H1 (cell line): ENCODE measurements around the gene SLC37A2. TPM values are rescaled to one million over a fixed set of nuclear protein-coding genes. Genes with fewer than 3 reads are reported as not detected.

ENCODE experiments used
- CTCF ChIA-PET: fragments of 300-600 bp; sonication (Branson Sonifier 250); formaldehyde crosslinking; loops from one replicate; lab custom pipeline; 2021; ENCODE audit not compliant: partially characterized antibody; lab: Charles Lee
- POLR2A ChIA-PET: fragments of 300-600 bp; sonication (Branson Sonifier 250); formaldehyde crosslinking; loops from one replicate; lab custom pipeline; 2021; ENCODE audit warnings: inconsistent platforms; ENCODE audit not compliant: partially characterized antibody; lab: Charles Lee
- DNase-seq, 2 experiments: peaks; one replicate each; pipeline versions ENCODE4 v3.0.0 to v3.0.0-alpha.2; 2010 to 2022; ENCODE audit warnings: low spot score in 2 of 2, low read depth in 1 of 2, mixed read lengths in 1 of 2
- FAIRE-seq: peaks from 2 replicates; lab custom pipeline; 2011; peaks lifted over from hg19 to GRCh38; lab: Jason Lieb, UNC
- H2AFZ ChIP-seq: 2 replicates; pipeline ENCODE4 v1.8.1; 2012; ENCODE audit warnings: low read length, inconsistent platforms
- H2AK5ac ChIP-seq: 2 replicates; pipeline ENCODE4 v1.6.1; 2013; ENCODE audit warnings: low read depth, low read length
- H2BK120ac ChIP-seq: replicated peaks from 2 replicates; pipeline ENCODE3; 2013; ENCODE audit warnings: low read depth, low read length, inconsistent platforms
- H2BK12ac ChIP-seq: 2 replicates; pipeline ENCODE4 v1.6.1; 2013; ENCODE audit warnings: low read depth, low read length
- H2BK15ac ChIP-seq: 2 replicates; pipeline ENCODE4 v1.6.1; 2013; ENCODE audit warnings: low read length
- H2BK20ac ChIP-seq: 2 replicates; pipeline ENCODE4 v1.6.1; 2013; ENCODE audit warnings: low read length
- H2BK5ac ChIP-seq: 2 replicates; pipeline ENCODE4 v1.6.1; 2013; ENCODE audit warnings: low read depth, low read length
- H3K14ac ChIP-seq: 2 replicates; pipeline ENCODE4 v1.6.1; 2013; ENCODE audit warnings: inconsistent platforms; ENCODE audit not compliant: insufficient read length
- H3K18ac ChIP-seq: 2 replicates; pipeline ENCODE4 v1.6.1; 2013; ENCODE audit warnings: low read length; ENCODE audit errors: extremely low read depth
- H3K23ac ChIP-seq: 2 replicates; pipeline ENCODE4 v1.6.1; 2013; ENCODE audit warnings: inconsistent platforms; ENCODE audit not compliant: insufficient read length
- H3K23me2 ChIP-seq: 2 replicates; pipeline ENCODE4 v1.6.1; 2013; ENCODE audit warnings: low read depth, low read length
- H3K27ac ChIP-seq: 2 replicates; pipeline ENCODE4 v1.6.1; 2011; ENCODE audit warnings: low read depth, low read length, inconsistent platforms
- H3K27me3 ChIP-seq, 4 experiments: replicated peaks in 1 of 4; 1 replicate in 1 of 4; 2 replicates in 3 of 4; pipeline versions ENCODE4 v1.6.1 to v1.8.1; 2011 to 2013; ENCODE audit warnings: low read length in 3 of 4, mild to moderate bottlenecking in 3 of 4, inconsistent platforms in 2 of 4, mixed read lengths in 2 of 4, moderate library complexity in 1 of 4; ENCODE audit not compliant: control insufficient read depth in 3 of 4, insufficient read depth in 3 of 4; ENCODE audit errors: extremely low read depth in 1 of 4
- H3K36me3 ChIP-seq, 4 experiments: 2 replicates each; pipeline versions ENCODE4 v1.6.1 to v1.8.1; 2011 to 2013; ENCODE audit warnings: mild to moderate bottlenecking in 4 of 4, low read length in 3 of 4, moderate library complexity in 2 of 4, control low read depth in 1 of 4, inconsistent platforms in 1 of 4; ENCODE audit not compliant: insufficient read depth in 4 of 4, control insufficient read depth in 2 of 4
- H3K4ac ChIP-seq: replicated peaks from 2 replicates; pipeline ENCODE3; 2013; ENCODE audit warnings: low read length, low read depth, mixed read lengths, inconsistent platforms; ENCODE audit not compliant: insufficient read length
- H3K4me1 ChIP-seq, 4 experiments: replicated peaks in 1 of 4; 1 replicate in 1 of 4; 2 replicates in 3 of 4; pipeline versions ENCODE4 v1.6.1 to v1.8.1; 2011 to 2013; ENCODE audit warnings: low read length in 3 of 4, inconsistent platforms in 2 of 4, mixed read lengths in 1 of 4; ENCODE audit not compliant: insufficient read depth in 4 of 4, control insufficient read depth in 3 of 4
- H3K4me2 ChIP-seq, 2 experiments: 2 replicates each; pipeline versions ENCODE4 v1.6.1 to v1.8.1; 2011 to 2013; ENCODE audit warnings: low read depth in 2 of 2, low read length in 2 of 2, control low read depth in 1 of 2, inconsistent platforms in 1 of 2, mild to moderate bottlenecking in 1 of 2; ENCODE audit not compliant: insufficient read depth in 1 of 2
- H3K4me3 ChIP-seq, 4 experiments: fragments of 200-600, 300-600 bp in 1 of 4; sonication (generic), shearing (Covaris generic), sonication (Bioruptor Twin) in 1 of 4; 2 replicates each; pipeline versions ENCODE4 v1.5.1 to v1.8.1; 2011 to 2016; ENCODE audit warnings: low read length in 4 of 4, low read depth in 3 of 4, control low read depth in 2 of 4, inconsistent platforms in 2 of 4, mild to moderate bottlenecking in 2 of 4, mixed read lengths in 1 of 4, moderate library complexity in 1 of 4; ENCODE audit not compliant: insufficient read depth in 2 of 4; ENCODE audit errors: extremely low read depth in 1 of 4
- H3K56ac ChIP-seq: replicated peaks from 2 replicates; pipeline ENCODE3; 2013; ENCODE audit warnings: low read depth, mild to moderate bottlenecking, mixed read lengths, low read length, inconsistent platforms; ENCODE audit not compliant: insufficient read length
- H3K79me1 ChIP-seq: 2 replicates; pipeline ENCODE4 v1.6.1; 2013; ENCODE audit warnings: low read depth, low read length, control low read depth
- H3K79me2 ChIP-seq, 2 experiments: 2 replicates each; pipeline versions ENCODE4 v1.6.1 to v1.8.1; 2012 to 2013; ENCODE audit warnings: low read length in 2 of 2, mild to moderate bottlenecking in 2 of 2, inconsistent platforms in 1 of 2; ENCODE audit not compliant: insufficient read depth in 2 of 2, control insufficient read depth in 1 of 2
- H3K9ac ChIP-seq, 4 experiments: replicated peaks in 1 of 4; 1 replicate in 1 of 4; 2 replicates in 3 of 4; pipeline versions ENCODE4 v1.6.1 to v1.8.1; 2011 to 2013; ENCODE audit warnings: low read depth in 3 of 4, low read length in 3 of 4, control low read depth in 2 of 4, mild to moderate bottlenecking in 2 of 4, moderate library complexity in 2 of 4, inconsistent platforms in 1 of 4; ENCODE audit errors: extremely low read depth in 1 of 4
- H3K9me3 ChIP-seq, 2 experiments: 2 replicates each; pipeline versions ENCODE4 v1.6.1 to v1.8.1; 2012 to 2013; ENCODE audit warnings: mild to moderate bottlenecking in 2 of 2, moderate library complexity in 2 of 2, control low read depth in 1 of 2, inconsistent platforms in 1 of 2, low read depth in 1 of 2, low read length in 1 of 2, mixed read lengths in 1 of 2; ENCODE audit not compliant: insufficient read depth in 2 of 2
- H4K20me1 ChIP-seq, 2 experiments: replicated peaks in 1 of 2; 2 replicates each; pipeline versions ENCODE3 to v1.8.1; 2011 to 2013; ENCODE audit warnings: inconsistent platforms in 2 of 2, low read length in 2 of 2, mild to moderate bottlenecking in 1 of 2; ENCODE audit not compliant: insufficient read depth in 2 of 2, control insufficient read depth in 1 of 2
- H4K5ac ChIP-seq: 2 replicates; pipeline ENCODE4 v1.6.1; 2013; ENCODE audit warnings: low read length, low read depth, mixed read lengths, inconsistent platforms; ENCODE audit not compliant: insufficient read length
- H4K8ac ChIP-seq: 2 replicates; pipeline ENCODE4 v1.8.0; 2013; ENCODE audit warnings: mild to moderate bottlenecking, moderate library complexity, low read length, inconsistent platforms; ENCODE audit not compliant: insufficient read depth; ENCODE audit errors: extremely low read depth
- H4K91ac ChIP-seq: replicated peaks from 2 replicates; pipeline ENCODE3; 2013; ENCODE audit warnings: low read length, mixed read lengths, inconsistent platforms; ENCODE audit not compliant: insufficient read length
- JUN ChIP-seq: IDR thresholded peaks from 2 replicates; pipeline ENCODE4 v1.6.1; 2011; ENCODE audit warnings: low read depth, mild to moderate bottlenecking, improper control_type of control experiment, low read length
- RAD21 ChIP-seq, 2 experiments: IDR thresholded peaks in 1 of 2; conservative IDR thresholded peaks in 1 of 2; 2 replicates each; pipeline ENCODE4 v1.6.1; 2011; ENCODE audit warnings: low read depth in 2 of 2, low read length in 2 of 2, improper control_type of control experiment in 1 of 2, inconsistent platforms in 1 of 2, mild to moderate bottlenecking in 1 of 2, moderate library complexity in 1 of 2
- SP2 ChIP-seq: IDR thresholded peaks from 2 replicates; pipeline ENCODE4 v1.6.1; 2012; ENCODE audit warnings: mild to moderate bottlenecking, low read length, inconsistent platforms
- SUZ12 ChIP-seq: fragments of 200-600 bp; sonication (generic); IDR thresholded peaks from 2 replicates; pipeline ENCODE4 v1.6.1; 2012; ENCODE audit warnings: mild to moderate bottlenecking, inconsistent platforms, low read length, moderate library complexity, mixed read lengths
- WGBS, 2 experiments: shearing (Covaris generic) in 1 of 2; methylation state at CpG; one replicate each; pipeline versions ENCODE4 v1.1.6 to v1.1.7; 2013 to 2015; ENCODE audit warnings: low lambda C conversion rate in 2 of 2, mixed read lengths in 2 of 2, inconsistent platforms in 1 of 2, low coverage in 1 of 2, missing lambda C conversion rate in 1 of 2; ENCODE audit not compliant: insufficient replicate concordance in 2 of 2, insufficient coverage in 1 of 2, insufficient read length in 1 of 2; ENCODE audit errors: extremely low coverage in 1 of 2, missing lambda C conversion rate in 1 of 2; 5-methylcytosine and 5-hydroxymethylcytosine counted together
- polyA plus RNA-seq, 7 experiments: library from polyadenylated mRNA; depleted of rRNA in 3 of 7; stranded (reverse) in 5 of 7; unstranded in 2 of 7; fragments of >200 nt in 5 of 7; fragments of 200-250 nt in 2 of 7; gene quantifications; 1 replicate in 5 of 7; 2 replicates in 1 of 7; 4 replicates in 1 of 7; pipeline versions ENCODE4 v1.2.1 to v1.2.3, GENCODE V29; 2011 to 2013; ENCODE audit warnings: missing spikeins in 2 of 7, mixed read lengths in 2 of 7
- total RNA-seq: library from RNA; stranded (reverse); fragmentation: NEBNext Ultra II Directional; extraction: Animal tissue kit (Norgen Biotek cat#: 25700); gene quantifications from 2 replicates; pipeline ENCODE4 v1.2.1, GENCODE V29; 2021
- TF ChIP-seq, protein P1 (sequence below), 3 experiments: IDR thresholded peaks; 1 replicate in 2 of 3; 2 replicates in 1 of 3; pipeline versions ENCODE4 v1.5.1 to v1.6.1; 2011; ENCODE audit warnings: low read length in 3 of 3, mild to moderate bottlenecking in 3 of 3, inconsistent platforms in 2 of 3, low read depth in 1 of 3, moderate library complexity in 1 of 3; ENCODE audit not compliant: insufficient read depth in 1 of 3; ENCODE audit errors: control extremely low read depth in 1 of 3

Gene SLC37A2
- total and polyA plus RNA-seq, 2 of the 8 experiments (the other 6 are each of a cell fraction or from before 2014, with no cell fraction given): 1.3 to 1.9 TPM

- H3K4ac ChIP-seq: no peak overlapping the region
- H3K79me1 ChIP-seq: no peaks in the 10 kb centered on the region
- H3K23ac ChIP-seq: no peak overlapping the region
- H3K9ac ChIP-seq: no peak overlapping the region
- POLR2A ChIA-PET: no interaction called here
- H3K23me2 ChIP-seq: no peaks in the 10 kb centered on the region
- no peak overlapping the region for H3K27ac ChIP-seq
- no peak overlapping the region for H2AFZ ChIP-seq
- FAIRE-seq: no peak
- H3K79me2 ChIP-seq: no peaks in the 10 kb centered on the region
- H4K8ac ChIP-seq: no peak overlapping the region; the same call in 1 of the 2 replicates
- 84% methylated on average over 20 of the region's 20 CpGs; no CpG with 5 or more reads in 1 of the 2 experiments for WGBS, 2 experiments
- H3K4me2 ChIP-seq: no peak overlapping the region
- H3K4me1 ChIP-seq: peaks cover 0 to 3% (median 0%) of the 10 kb centered on the region in 4 experiments; a peak in 2 of 7 replicates
- no peak overlapping the region for H2BK12ac ChIP-seq
- H3K27me3 ChIP-seq: no peaks in the 10 kb centered on the region
- H4K5ac ChIP-seq: no peak overlapping the region
- no peak overlapping the region for H3K56ac ChIP-seq
- no peak overlapping the region for H2BK5ac ChIP-seq
- H2BK15ac ChIP-seq: 0 out of 2 replicates have a peak overlapping the region, but pooled peaks have one; percentile 9
- TF ChIP-seq SP2: no peak
- peak; percentile 43 to 60 for TF ChIP-seq RAD21 (IDR thresholded peaks at IDR 0.05 in 1 of 2, conservative IDR thresholded peaks at IDR 0.05 in 1 of 2; ENCODE audit: low read depth in 2 of 2, low read length in 2 of 2)
- TF ChIP-seq, protein P1, sequence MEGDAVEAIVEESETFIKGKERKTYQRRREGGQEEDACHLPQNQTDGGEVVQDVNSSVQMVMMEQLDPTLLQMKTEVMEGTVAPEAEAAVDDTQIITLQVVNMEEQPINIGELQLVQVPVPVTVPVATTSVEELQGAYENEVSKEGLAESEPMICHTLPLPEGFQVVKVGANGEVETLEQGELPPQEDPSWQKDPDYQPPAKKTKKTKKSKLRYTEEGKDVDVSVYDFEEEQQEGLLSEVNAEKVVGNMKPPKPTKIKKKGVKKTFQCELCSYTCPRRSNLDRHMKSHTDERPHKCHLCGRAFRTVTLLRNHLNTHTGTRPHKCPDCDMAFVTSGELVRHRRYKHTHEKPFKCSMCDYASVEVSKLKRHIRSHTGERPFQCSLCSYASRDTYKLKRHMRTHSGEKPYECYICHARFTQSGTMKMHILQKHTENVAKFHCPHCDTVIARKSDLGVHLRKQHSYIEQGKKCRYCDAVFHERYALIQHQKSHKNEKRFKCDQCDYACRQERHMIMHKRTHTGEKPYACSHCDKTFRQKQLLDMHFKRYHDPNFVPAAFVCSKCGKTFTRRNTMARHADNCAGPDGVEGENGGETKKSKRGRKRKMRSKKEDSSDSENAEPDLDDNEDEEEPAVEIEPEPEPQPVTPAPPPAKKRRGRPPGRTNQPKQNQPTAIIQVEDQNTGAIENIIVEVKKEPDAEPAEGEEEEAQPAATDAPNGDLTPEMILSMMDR (IDR thresholded peaks at IDR 0.05; ENCODE audit: control extremely low read depth in 1 of 3, insufficient read depth in 1 of 3, low read depth in 1 of 3, low read length in 3 of 3): peak; percentile 54 to 73 (median 61)
- TF ChIP-seq SUZ12: no peak
- TF ChIP-seq JUN: no peak
- TF ChIP-seq, all 59 proteins: peak for 2
- no peak overlapping the region for H2BK20ac ChIP-seq
- DNase-seq: no peak
- H4K91ac ChIP-seq: no peak overlapping the region
- no peak overlapping the region for H3K14ac ChIP-seq
- no peaks in the 10 kb centered on the region for H3K9me3 ChIP-seq
- CTCF ChIA-PET: interaction anchor here (0.7 to 29.4 kb wide), 16 partner anchors 10 to 358 kb away, joined by 3 to 486 read pairs (median 4); partner anchors contain the start of genes SLC37A2 and TMEM218
- no peaks in the 10 kb centered on the region for H4K20me1 ChIP-seq
- H3K18ac ChIP-seq: no peak overlapping the region
- no peaks in the 10 kb centered on the region for H3K36me3 ChIP-seq
- no peak overlapping the region for H2AK5ac ChIP-seq
- no peak overlapping the region for H2BK120ac ChIP-seq
- H3K4me3 ChIP-seq: no peak overlapping the region
Measured at GRCh38 chr11:125085301-125086081, 22.4 kb downstream of the SLC37A2 start.
